ENCODE results near the gene LBX2.

LBX2 gene

DNA sequence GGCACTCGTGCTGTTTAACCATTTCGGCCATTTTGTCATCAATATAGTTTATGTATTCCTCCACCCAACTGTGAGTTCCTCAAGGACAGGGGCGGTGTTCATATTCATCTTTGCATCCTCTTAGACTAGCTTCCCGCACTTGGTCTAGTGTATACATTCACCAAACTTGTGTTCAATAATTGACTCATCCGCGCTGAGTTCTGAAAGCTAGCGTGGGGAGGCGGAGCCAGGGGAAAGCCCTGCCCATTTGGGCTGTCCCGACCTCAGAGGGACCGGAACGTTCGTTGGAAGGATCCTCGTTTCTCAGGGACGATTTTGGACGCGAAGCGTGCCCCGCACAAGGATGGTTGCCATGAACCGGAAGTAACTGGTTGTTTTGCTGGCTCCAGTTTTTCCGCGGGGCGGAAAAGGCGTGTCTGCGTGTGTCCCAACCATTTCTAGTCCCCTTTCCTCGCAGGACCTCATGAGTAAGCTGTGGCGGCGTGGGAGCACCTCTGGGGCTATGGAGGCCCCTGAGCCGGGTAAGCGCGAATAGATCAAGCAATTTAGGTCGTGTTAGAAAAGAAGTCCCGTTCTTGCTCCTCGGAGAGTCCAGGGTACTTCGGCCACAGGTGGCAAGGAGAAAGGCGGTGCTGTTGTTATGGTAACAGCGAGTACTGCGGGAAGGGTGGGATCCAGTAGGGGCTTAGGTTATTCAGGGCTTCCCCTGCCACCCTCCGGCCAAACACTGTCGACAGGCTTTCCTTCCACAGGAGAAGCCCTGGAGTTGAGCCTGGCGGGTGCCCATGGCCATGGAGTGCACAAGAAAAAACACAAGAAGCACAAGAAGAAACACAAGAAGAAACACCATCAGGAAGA lies 44.5 kb downstream of the LBX2 start, which contains the start of gene INO80B:
Gene INO80B, plus strand, starts transcription at position 434 of the 858 bp plus-strand sequence. Its CDS starts 30 bp downstream, at position 464.
- H3K4me3 ChIP-seq (ENCODE audit: low read length, poor library complexity, severe bottlenecking), result peak within 1 kb of the TSS; percentile 97
- no peaks in the 10 kb centered on the region for H3K9me2 ChIP-seq (replicated peaks; ENCODE audit: low read depth, low read length)
- no peak for TF ChIP-seq EZH2phosphoT487 (IDR thresholded peaks at IDR 0.05; ENCODE audit: borderline replicate concordance)
- TF ChIP-seq, protein P1, sequence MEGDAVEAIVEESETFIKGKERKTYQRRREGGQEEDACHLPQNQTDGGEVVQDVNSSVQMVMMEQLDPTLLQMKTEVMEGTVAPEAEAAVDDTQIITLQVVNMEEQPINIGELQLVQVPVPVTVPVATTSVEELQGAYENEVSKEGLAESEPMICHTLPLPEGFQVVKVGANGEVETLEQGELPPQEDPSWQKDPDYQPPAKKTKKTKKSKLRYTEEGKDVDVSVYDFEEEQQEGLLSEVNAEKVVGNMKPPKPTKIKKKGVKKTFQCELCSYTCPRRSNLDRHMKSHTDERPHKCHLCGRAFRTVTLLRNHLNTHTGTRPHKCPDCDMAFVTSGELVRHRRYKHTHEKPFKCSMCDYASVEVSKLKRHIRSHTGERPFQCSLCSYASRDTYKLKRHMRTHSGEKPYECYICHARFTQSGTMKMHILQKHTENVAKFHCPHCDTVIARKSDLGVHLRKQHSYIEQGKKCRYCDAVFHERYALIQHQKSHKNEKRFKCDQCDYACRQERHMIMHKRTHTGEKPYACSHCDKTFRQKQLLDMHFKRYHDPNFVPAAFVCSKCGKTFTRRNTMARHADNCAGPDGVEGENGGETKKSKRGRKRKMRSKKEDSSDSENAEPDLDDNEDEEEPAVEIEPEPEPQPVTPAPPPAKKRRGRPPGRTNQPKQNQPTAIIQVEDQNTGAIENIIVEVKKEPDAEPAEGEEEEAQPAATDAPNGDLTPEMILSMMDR (conservative IDR thresholded peaks at IDR 0.05; ENCODE audit: low read length), result no peak; the same call in 1 of the 2 replicates
- H3F3A ChIP-seq (ENCODE audit: low read depth), result peaks cover 9% of the 10 kb centered on the region
- H3K36me3 ChIP-seq (ENCODE audit: insufficient read depth, low read length), result no peaks in the 10 kb centered on the region
- no peaks in the 10 kb centered on the region for H3K9me3 ChIP-seq (ENCODE audit: insufficient read depth, low read depth, low read length)
- peaks cover 36% of the 10 kb centered on the region for H3K4me1 ChIP-seq (ENCODE audit: insufficient read depth, low read length, poor library complexity, severe bottlenecking)
- H3K27me3 ChIP-seq (ENCODE audit: insufficient read depth, low read length, poor library complexity, severe bottlenecking), result no peaks in the 10 kb centered on the region
- peak within 1 kb of the TSS; percentile 95 for H3K9ac ChIP-seq (ENCODE audit: low read depth, low read length, poor library complexity, severe bottlenecking)
- H2AFZ ChIP-seq (ENCODE audit: low read length), result peak within 1 kb of the TSS; percentile 76
- peak within 1 kb of the TSS; percentile 98 for H3K4me2 ChIP-seq (ENCODE audit: low read depth, low read length, poor library complexity, severe bottlenecking)
- H4K20me1 ChIP-seq (ENCODE audit: insufficient read depth, low read length, poor library complexity, severe bottlenecking), result no peaks in the 10 kb centered on the region
- H3K79me2 ChIP-seq (ENCODE audit: insufficient read depth, low read length), result peaks cover 30% of the 10 kb centered on the region

- H3F3A ChIP-seq (ENCODE audit: low read depth), result no peaks in the 10 kb centered on the region
- no peaks in the 10 kb centered on the region for H3K9me2 ChIP-seq (replicated peaks; ENCODE audit: low read depth, low read length)
- no peak for TF ChIP-seq EZH2phosphoT487 (IDR thresholded peaks at IDR 0.05; ENCODE audit: borderline replicate concordance)
- TF ChIP-seq, protein P1 (conservative IDR thresholded peaks at IDR 0.05; ENCODE audit: low read length), result no peak
- no peak overlapping the region for H3K4me3 ChIP-seq (ENCODE audit: low read length, poor library complexity, severe bottlenecking)
- no peak overlapping the region for H3K4me2 ChIP-seq (ENCODE audit: low read depth, low read length, poor library complexity, severe bottlenecking)
- peaks cover 18% of the 10 kb centered on the region for H3K4me1 ChIP-seq (ENCODE audit: insufficient read depth, low read length, poor library complexity, severe bottlenecking)
- H3K36me3 ChIP-seq (ENCODE audit: insufficient read depth, low read length), result no peaks in the 10 kb centered on the region
- no peaks in the 10 kb centered on the region for H3K27me3 ChIP-seq (ENCODE audit: insufficient read depth, low read length, poor library complexity, severe bottlenecking)
- no peak overlapping the region for H2AFZ ChIP-seq (ENCODE audit: low read length)
- H3K9ac ChIP-seq (ENCODE audit: low read depth, low read length, poor library complexity, severe bottlenecking), result no peak overlapping the region
- H3K9me3 ChIP-seq (ENCODE audit: insufficient read depth, low read depth, low read length), result no peaks in the 10 kb centered on the region
- peaks cover 5% of the 10 kb centered on the region; the same call in 1 of the 2 replicates for H3K79me2 ChIP-seq (ENCODE audit: insufficient read depth, low read length)
- H4K20me1 ChIP-seq (ENCODE audit: insufficient read depth, low read length, poor library complexity, severe bottlenecking), result no peaks in the 10 kb centered on the region
Measured at GRCh38 chr2:74450570-74451190, 48.7 kb downstream of the LBX2 start.

GRCh38 chr2:74448771-74449170 lies 50.6 kb downstream of the LBX2 start:
- Histone ChIP-seq H2AFZ (ENCODE audit: low read length) (no peak overlapping the region), H3K9ac (ENCODE audit: low read depth, low read length, poor library complexity, severe bottlenecking) (no peak overlapping the region), H3K36me3 (ENCODE audit: insufficient read depth, low read length) (no peaks in the 10 kb centered on the region), H3K79me2 (ENCODE audit: insufficient read depth, low read length) (no peaks in the 10 kb centered on the region), H3K4me3 (ENCODE audit: low read length, poor library complexity, severe bottlenecking) (no peak overlapping the region), H3F3A (ENCODE audit: low read depth) (no peaks in the 10 kb centered on the region), H3K27me3 (ENCODE audit: insufficient read depth, low read length, poor library complexity, severe bottlenecking) (no peaks in the 10 kb centered on the region), H3K4me2 (ENCODE audit: low read depth, low read length, poor library complexity, severe bottlenecking) (no peak overlapping the region), H3K4me1 (ENCODE audit: insufficient read depth, low read length, poor library complexity, severe bottlenecking) (peaks cover 11% of the 10 kb centered on the region), H3K9me2 (replicated peaks; ENCODE audit: low read depth, low read length) (no peaks in the 10 kb centered on the region), H4K20me1 (ENCODE audit: insufficient read depth, low read length, poor library complexity, severe bottlenecking) (no peaks in the 10 kb centered on the region), H3K9me3 (ENCODE audit: insufficient read depth, low read depth, low read length) (no peaks in the 10 kb centered on the region)
- no peak for TF ChIP-seq EZH2phosphoT487 (IDR thresholded peaks at IDR 0.05; ENCODE audit: borderline replicate concordance)
- TF ChIP-seq, protein P1 (conservative IDR thresholded peaks at IDR 0.05; ENCODE audit: low read length), result no peak
